GM23338 (cell line): ENCODE measurements around the gene FAM174C. TPM values are rescaled to one million over a fixed set of nuclear protein-coding genes. Genes with fewer than 3 reads are reported as not detected.
A peak's percentile ranks its signal among the peaks of the same experiment; 100 is the strongest.

Experiments used
- ATAC-seq: fragments of 200-7000 bp; cut with Tn5 transposase; 3 replicates; pipeline ENCODE4 v1.9.1; 2020
- DNase-seq: peaks from one replicate; pipeline ENCODE4 v3.0.0-alpha.2; 2015; ENCODE audit warnings: low spot score
- H2AFZ ChIP-seq: fragments of 200-600 bp; sonication (generic); 2 replicates; pipeline ENCODE4 v1.8.0; 2016; ENCODE audit warnings: antibody characterized with exemption, mild to moderate bottlenecking, moderate library complexity
- H3F3A ChIP-seq: fragments of 200-600 bp; sonication (generic); replicated peaks from 2 replicates; pipeline ENCODE4 v1.8.0; 2017; ENCODE audit warnings: antibody characterized with exemption, mixed run types, low read depth
- H3K27ac ChIP-seq: fragments of 200-600 bp; sonication (generic); 2 replicates; pipeline ENCODE4 v1.6.1; 2016; ENCODE audit warnings: low read depth
- H3K27me3 ChIP-seq: fragments of 200-600 bp; sonication (generic); 2 replicates; pipeline ENCODE4 v1.8.0; 2016; ENCODE audit warnings: mild to moderate bottlenecking, mixed run types, moderate library complexity; ENCODE audit not compliant: insufficient read depth
- H3K36me3 ChIP-seq: fragments of 200-600 bp; sonication (generic); 2 replicates; pipeline ENCODE4 v1.8.0; 2016; ENCODE audit warnings: mild to moderate bottlenecking; ENCODE audit not compliant: insufficient read depth
- H3K4me1 ChIP-seq: fragments of 200-600 bp; sonication (generic); 2 replicates; pipeline ENCODE4 v1.8.0; 2016; ENCODE audit warnings: mild to moderate bottlenecking, moderate library complexity; ENCODE audit not compliant: insufficient read depth
- H3K4me2 ChIP-seq: fragments of 200-600 bp; sonication (generic); 2 replicates; pipeline ENCODE4 v1.7.1; 2017; ENCODE audit warnings: mixed run types
- H3K4me3 ChIP-seq: fragments of 200-600 bp; sonication (generic); 2 replicates; pipeline ENCODE4 v1.6.1; 2016; ENCODE audit warnings: mixed run types
- H3K79me2 ChIP-seq: fragments of 200-600 bp; sonication (generic); replicated peaks from 2 replicates; pipeline ENCODE4 v1.8.0; 2017; ENCODE audit warnings: mild to moderate bottlenecking; ENCODE audit not compliant: insufficient read depth
- H3K9me2 ChIP-seq: fragments of 200-600 bp; sonication (generic); 2 replicates; pipeline ENCODE4 v1.8.0; 2017; ENCODE audit not compliant: insufficient read depth
- H4K20me1 ChIP-seq: fragments of 200-600 bp; sonication (generic); replicated peaks from 2 replicates; pipeline ENCODE4 v1.8.0; 2017; ENCODE audit warnings: mild to moderate bottlenecking; ENCODE audit not compliant: insufficient read depth
- H3K27ac Mint-ChIP-seq: 2 replicates; pipeline ENCODE4 v1.8.0; 2020; ENCODE audit warnings: inconsistent platforms, mild to moderate bottlenecking, moderate library complexity, mixed read lengths
- H3K27me3 Mint-ChIP-seq: 3 replicates; pipeline ENCODE4 v1.8.0; 2022; ENCODE audit warnings: low read depth, mild to moderate bottlenecking, moderate library complexity, mixed read lengths, inconsistent platforms; ENCODE audit not compliant: insufficient read depth, poor library complexity
- H3K36me3 Mint-ChIP-seq: 3 replicates; pipeline ENCODE4 v1.8.0; 2021; ENCODE audit warnings: low read depth, mild to moderate bottlenecking, inconsistent platforms, moderate library complexity, mixed read lengths
- H3K4me1 Mint-ChIP-seq: 3 replicates; pipeline ENCODE4 v1.8.0; 2020; ENCODE audit warnings: mild to moderate bottlenecking, inconsistent platforms, mixed read lengths
- H3K4me3 Mint-ChIP-seq: 3 replicates; pipeline ENCODE4 v1.8.0; 2021; ENCODE audit warnings: moderate library complexity, mild to moderate bottlenecking, inconsistent platforms, mixed read lengths
- H3K9me3 Mint-ChIP-seq: 3 replicates; pipeline ENCODE4 v1.8.0; 2020; ENCODE audit warnings: moderate library complexity, mild to moderate bottlenecking, inconsistent platforms, mixed read lengths
- CREB1 ChIP-seq: fragments of 250-450 bp; sonication (Bioruptor Pico); IDR thresholded peaks from 2 replicates; pipeline ENCODE4 v1.5.0; 2020; ENCODE audit warnings: low read depth, mild to moderate bottlenecking, moderate library complexity
- EZH2 ChIP-seq: fragments of 200-600 bp; sonication (generic); IDR thresholded peaks from one replicate; pipeline ENCODE4 v1.8.0; 2017; ENCODE audit warnings: antibody characterized with exemption, mild to moderate bottlenecking, low read depth; ENCODE audit not compliant: unreplicated experiment
- JUNB ChIP-seq: IDR thresholded peaks from one replicate; pipeline ENCODE4 v1.6.1; 2016; ENCODE audit warnings: antibody characterized with exemption; ENCODE audit not compliant: unreplicated experiment
- NANOG ChIP-seq: IDR thresholded peaks from 2 replicates; pipeline ENCODE4 v1.6.1; 2016; ENCODE audit warnings: antibody characterized with exemption, borderline replicate concordance
- POLR2AphosphoS5 ChIP-seq: IDR thresholded peaks from 2 replicates; pipeline ENCODE4 v1.6.1; 2016; ENCODE audit warnings: antibody characterized with exemption, low read depth
- STAT1 ChIP-seq: IDR thresholded peaks from one replicate; pipeline ENCODE4 v1.6.1; 2016; ENCODE audit warnings: antibody characterized with exemption; ENCODE audit not compliant: unreplicated experiment
- ZNF114 ChIP-seq: fragments of 250-450 bp; sonication (Bioruptor Pico); IDR thresholded peaks from 2 replicates; pipeline ENCODE4 v1.5.0; 2020; ENCODE audit warnings: mild to moderate bottlenecking, moderate library complexity
- ZNF331 ChIP-seq: fragments of 250-450 bp; sonication (Bioruptor Pico); IDR thresholded peaks from 2 replicates; pipeline ENCODE4 v1.5.0; 2020; ENCODE audit warnings: low read depth, mild to moderate bottlenecking, moderate library complexity
- ZNF462 ChIP-seq: fragments of 250-450 bp; sonication (Bioruptor Pico); IDR thresholded peaks from 2 replicates; pipeline ENCODE4 v1.5.0; 2020; ENCODE audit warnings: mild to moderate bottlenecking, moderate library complexity
- polyA plus RNA-seq: library from polyadenylated mRNA; unstranded; fragments of >200 nt; fragmentation: Nextera tagmentation; extraction: Ambion mirVana; gene quantifications from 2 replicates; pipeline ENCODE4 v1.2.1, GENCODE V29; 2016
- total RNA-seq: library from RNA; depleted of rRNA; stranded (reverse); fragments of >200 nt; shearing (Covaris generic); gene quantifications from 2 replicates; pipeline ENCODE4 v1.2.3, GENCODE V29; 2014
- TF ChIP-seq, protein P1 (sequence below): IDR thresholded peaks from one replicate; pipeline ENCODE4 v1.6.1; 2018; ENCODE audit warnings: antibody characterized with exemption; ENCODE audit not compliant: unreplicated experiment
- TF ChIP-seq, protein P2 (sequence below): IDR thresholded peaks from 2 replicates; pipeline ENCODE4 v1.6.1; 2016; ENCODE audit warnings: antibody characterized with exemption
- TF ChIP-seq, protein P3 (sequence below), 2 experiments: fragments of 200-600 bp in 1 of 2; sonication (generic) in 1 of 2; conservative IDR thresholded peaks; 2 replicates each; pipeline versions ENCODE4 v1.5.1 to v1.6.1; 2016 to 2017; ENCODE audit warnings: antibody characterized with exemption in 2 of 2, low read depth in 2 of 2, mild to moderate bottlenecking in 2 of 2, moderate library complexity in 1 of 2

FAM174C gene
- total and polyA plus RNA-seq, 2 experiments from 2014 or later, result 60.4 to 68.0 TPM

DNA sequence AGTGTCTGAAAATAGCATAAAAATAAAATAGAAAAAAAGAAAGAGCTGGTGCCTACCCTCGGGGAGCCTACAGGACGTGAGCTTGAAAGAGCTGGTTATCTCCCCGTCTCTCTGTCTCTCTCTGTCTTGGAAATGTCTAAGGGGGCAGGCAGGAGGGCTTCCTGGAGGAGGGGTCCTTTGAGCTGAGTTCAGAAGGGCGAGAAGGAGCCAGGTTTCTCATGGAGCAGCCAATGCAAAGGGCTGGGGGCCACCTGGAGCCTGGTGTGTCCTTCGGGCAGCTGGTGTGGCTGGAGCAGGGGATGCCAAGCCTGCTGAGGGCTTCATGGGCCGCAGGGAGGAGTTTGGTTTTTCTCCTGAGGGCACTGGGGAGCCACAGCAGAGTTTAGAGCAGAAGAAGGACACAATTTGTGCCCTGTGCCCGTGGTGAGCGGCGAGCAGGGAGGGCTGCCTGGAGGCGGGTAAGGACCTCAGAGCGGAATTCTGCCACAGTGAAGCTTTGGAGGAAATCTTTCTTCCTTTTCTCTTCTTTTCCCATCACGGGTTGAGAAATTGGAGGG, 49.0 kb downstream of the FAM174C start:
- H3K36me3 ChIP-seq, result no peaks in the 10 kb centered on the region

More for the DNA sequence above, 49.0 kb downstream of the FAM174C start:
- Mint-ChIP-seq H3K4me1 (peaks cover 5% of the 10 kb centered on the region), H3K4me3 (peak overlapping the region; percentile 50), H3K27ac (no peak overlapping the region), H3K36me3 (no peaks in the 10 kb centered on the region), H3K9me3 (no peaks in the 10 kb centered on the region), H3K27me3 (peaks cover 16% of the 10 kb centered on the region)
- Histone ChIP-seq H3K4me1 (no peaks in the 10 kb centered on the region), H4K20me1 (no peaks in the 10 kb centered on the region), H3K79me2 (no peaks in the 10 kb centered on the region), H3K9me2 (no peaks in the 10 kb centered on the region), H3K4me2 (peak overlapping the region; percentile 86), H3K4me3 (peak overlapping the region; percentile 65), H2AFZ (peak overlapping the region; percentile 98), H3F3A (no peaks in the 10 kb centered on the region; the same call in 1 of the 2 replicates), H3K27ac (no peak overlapping the region), H3K27me3 (0 out of 2 replicates have a peak, but pooled peaks cover 10% of the 10 kb centered on the region)
- no peak for DNase-seq
- TF ChIP-seq JUNB (no peak), ZNF462 (CRISPR knock-in tag) (no peak), NANOG (no peak), CREB1 (CRISPR knock-in tag) (no peak), EZH2 (no peak), ZNF114 (CRISPR knock-in tag) (no peak), POLR2AphosphoS5 (no peak), ZNF331 (CRISPR knock-in tag) (no peak), STAT1 (no peak)
- TF ChIP-seq, protein P1, sequence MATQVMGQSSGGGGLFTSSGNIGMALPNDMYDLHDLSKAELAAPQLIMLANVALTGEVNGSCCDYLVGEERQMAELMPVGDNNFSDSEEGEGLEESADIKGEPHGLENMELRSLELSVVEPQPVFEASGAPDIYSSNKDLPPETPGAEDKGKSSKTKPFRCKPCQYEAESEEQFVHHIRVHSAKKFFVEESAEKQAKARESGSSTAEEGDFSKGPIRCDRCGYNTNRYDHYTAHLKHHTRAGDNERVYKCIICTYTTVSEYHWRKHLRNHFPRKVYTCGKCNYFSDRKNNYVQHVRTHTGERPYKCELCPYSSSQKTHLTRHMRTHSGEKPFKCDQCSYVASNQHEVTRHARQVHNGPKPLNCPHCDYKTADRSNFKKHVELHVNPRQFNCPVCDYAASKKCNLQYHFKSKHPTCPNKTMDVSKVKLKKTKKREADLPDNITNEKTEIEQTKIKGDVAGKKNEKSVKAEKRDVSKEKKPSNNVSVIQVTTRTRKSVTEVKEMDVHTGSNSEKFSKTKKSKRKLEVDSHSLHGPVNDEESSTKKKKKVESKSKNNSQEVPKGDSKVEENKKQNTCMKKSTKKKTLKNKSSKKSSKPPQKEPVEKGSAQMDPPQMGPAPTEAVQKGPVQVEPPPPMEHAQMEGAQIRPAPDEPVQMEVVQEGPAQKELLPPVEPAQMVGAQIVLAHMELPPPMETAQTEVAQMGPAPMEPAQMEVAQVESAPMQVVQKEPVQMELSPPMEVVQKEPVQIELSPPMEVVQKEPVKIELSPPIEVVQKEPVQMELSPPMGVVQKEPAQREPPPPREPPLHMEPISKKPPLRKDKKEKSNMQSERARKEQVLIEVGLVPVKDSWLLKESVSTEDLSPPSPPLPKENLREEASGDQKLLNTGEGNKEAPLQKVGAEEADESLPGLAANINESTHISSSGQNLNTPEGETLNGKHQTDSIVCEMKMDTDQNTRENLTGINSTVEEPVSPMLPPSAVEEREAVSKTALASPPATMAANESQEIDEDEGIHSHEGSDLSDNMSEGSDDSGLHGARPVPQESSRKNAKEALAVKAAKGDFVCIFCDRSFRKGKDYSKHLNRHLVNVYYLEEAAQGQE, result no peak
- TF ChIP-seq, protein P2, sequence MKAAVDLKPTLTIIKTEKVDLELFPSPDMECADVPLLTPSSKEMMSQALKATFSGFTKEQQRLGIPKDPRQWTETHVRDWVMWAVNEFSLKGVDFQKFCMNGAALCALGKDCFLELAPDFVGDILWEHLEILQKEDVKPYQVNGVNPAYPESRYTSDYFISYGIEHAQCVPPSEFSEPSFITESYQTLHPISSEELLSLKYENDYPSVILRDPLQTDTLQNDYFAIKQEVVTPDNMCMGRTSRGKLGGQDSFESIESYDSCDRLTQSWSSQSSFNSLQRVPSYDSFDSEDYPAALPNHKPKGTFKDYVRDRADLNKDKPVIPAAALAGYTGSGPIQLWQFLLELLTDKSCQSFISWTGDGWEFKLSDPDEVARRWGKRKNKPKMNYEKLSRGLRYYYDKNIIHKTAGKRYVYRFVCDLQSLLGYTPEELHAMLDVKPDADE, result no peak
- TF ChIP-seq, protein P3, sequence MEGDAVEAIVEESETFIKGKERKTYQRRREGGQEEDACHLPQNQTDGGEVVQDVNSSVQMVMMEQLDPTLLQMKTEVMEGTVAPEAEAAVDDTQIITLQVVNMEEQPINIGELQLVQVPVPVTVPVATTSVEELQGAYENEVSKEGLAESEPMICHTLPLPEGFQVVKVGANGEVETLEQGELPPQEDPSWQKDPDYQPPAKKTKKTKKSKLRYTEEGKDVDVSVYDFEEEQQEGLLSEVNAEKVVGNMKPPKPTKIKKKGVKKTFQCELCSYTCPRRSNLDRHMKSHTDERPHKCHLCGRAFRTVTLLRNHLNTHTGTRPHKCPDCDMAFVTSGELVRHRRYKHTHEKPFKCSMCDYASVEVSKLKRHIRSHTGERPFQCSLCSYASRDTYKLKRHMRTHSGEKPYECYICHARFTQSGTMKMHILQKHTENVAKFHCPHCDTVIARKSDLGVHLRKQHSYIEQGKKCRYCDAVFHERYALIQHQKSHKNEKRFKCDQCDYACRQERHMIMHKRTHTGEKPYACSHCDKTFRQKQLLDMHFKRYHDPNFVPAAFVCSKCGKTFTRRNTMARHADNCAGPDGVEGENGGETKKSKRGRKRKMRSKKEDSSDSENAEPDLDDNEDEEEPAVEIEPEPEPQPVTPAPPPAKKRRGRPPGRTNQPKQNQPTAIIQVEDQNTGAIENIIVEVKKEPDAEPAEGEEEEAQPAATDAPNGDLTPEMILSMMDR (conservative IDR thresholded peaks at IDR 0.05; ENCODE audit: low read depth in 2 of 2), result no peak
- no peak for ATAC-seq
